GM18511 (cell line): ENCODE data around the gene LRR1.
"Not testable (repeated sequence)": the region's sequence is repeated elsewhere in the genome, so short reads cannot be mapped to it uniquely, and the experiment has no call there.

Source experiments
- ATAC-seq: cut with Tn5 transposase; IDR thresholded peaks from one replicate; pipeline ENCODE4 v1.9.1; 2021; ENCODE audit warnings: mild to moderate bottlenecking, moderate library complexity; ENCODE audit not compliant: unreplicated experiment

The LRR1 gene, protein sequence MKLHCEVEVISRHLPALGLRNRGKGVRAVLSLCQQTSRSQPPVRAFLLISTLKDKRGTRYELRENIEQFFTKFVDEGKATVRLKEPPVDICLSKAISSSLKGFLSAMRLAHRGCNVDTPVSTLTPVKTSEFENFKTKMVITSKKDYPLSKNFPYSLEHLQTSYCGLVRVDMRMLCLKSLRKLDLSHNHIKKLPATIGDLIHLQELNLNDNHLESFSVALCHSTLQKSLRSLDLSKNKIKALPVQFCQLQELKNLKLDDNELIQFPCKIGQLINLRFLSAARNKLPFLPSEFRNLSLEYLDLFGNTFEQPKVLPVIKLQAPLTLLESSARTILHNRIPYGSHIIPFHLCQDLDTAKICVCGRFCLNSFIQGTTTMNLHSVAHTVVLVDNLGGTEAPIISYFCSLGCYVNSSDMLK

DNA sequence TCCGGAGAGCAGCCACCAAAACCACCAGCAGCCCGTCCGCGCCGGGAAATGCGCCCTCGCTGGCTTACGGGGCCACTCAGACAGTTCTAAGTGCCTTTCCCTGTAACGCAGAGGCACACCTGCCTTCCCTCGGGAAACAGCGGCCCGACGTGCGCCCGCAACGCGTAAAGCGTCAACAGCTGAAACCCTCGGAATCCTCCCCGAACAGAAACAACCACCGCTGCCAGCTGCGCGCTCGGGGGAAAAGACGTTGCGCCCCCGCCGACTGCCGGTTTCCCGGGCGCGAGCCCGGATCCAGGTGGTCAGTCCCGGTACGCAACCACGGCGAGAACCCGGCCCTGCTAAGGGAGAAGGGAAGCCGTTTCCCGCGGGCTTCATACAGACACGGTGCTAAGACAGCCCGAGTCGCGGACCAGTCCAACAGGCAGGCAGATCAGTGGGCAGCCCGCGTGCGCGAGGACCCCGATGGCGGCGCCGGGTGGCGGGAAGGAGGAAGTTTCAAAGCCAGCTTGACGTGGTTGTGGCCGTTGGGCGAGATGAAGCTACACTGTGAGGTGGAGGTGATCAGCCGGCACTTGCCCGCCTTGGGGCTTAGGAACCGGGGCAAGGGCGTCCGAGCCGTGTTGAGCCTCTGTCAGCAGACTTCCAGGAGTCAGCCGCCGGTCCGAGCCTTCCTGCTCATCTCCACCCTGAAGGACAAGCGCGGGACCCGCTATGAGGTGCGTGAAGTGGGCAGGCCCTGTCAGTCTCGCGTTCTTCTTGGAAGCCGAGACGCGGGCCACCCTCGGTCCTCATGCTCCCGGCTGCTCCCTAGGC is at the start of gene LRR1:
Gene LRR1 (plus strand): TSS at position 456 of the 816 bp plus-strand sequence. CDS start 81 bp downstream, at position 537.
- peak; percentile 52 for ATAC-seq

DNA sequence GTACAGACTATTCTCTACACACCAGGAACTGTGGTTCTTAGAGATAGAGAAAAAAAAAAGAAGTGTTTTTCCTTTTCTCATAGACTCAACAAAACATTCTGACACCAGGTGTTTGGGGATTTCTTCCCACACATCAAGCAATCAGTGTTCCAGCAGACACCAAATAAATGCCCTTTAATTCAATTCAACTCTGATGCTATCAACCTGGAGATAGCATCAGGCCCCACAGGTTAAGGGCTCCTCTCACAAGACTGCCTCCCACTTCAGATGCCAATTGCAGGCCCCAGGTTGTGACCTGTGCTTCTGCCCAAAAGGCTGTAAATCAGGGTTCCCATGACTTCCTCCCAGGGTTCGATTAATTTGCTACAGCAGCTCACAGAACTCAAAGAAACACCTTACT is 49.3 kb upstream of the LRR1 start:
- no peak for ATAC-seq

DNA sequence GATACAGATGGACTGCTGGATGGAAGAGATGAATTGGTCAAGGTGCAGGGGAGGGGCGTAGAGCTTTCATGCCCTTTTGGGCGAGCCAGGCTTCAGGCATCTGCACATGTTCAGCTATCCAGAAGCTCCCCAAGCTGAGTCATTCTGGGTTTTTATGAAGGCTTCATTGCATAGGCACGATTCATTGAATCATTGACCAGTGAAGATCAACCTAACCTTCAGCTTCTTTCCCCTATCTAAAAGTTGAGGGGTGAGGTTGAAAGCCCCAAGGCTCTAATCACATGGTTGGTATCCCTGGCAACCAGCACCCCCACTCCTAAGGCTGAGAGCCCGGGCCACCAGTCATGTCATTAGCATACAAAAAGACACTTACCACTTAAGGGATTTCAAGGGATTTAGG is 48.9 kb upstream of the LRR1 start:
- no peak for ATAC-seq

DNA sequence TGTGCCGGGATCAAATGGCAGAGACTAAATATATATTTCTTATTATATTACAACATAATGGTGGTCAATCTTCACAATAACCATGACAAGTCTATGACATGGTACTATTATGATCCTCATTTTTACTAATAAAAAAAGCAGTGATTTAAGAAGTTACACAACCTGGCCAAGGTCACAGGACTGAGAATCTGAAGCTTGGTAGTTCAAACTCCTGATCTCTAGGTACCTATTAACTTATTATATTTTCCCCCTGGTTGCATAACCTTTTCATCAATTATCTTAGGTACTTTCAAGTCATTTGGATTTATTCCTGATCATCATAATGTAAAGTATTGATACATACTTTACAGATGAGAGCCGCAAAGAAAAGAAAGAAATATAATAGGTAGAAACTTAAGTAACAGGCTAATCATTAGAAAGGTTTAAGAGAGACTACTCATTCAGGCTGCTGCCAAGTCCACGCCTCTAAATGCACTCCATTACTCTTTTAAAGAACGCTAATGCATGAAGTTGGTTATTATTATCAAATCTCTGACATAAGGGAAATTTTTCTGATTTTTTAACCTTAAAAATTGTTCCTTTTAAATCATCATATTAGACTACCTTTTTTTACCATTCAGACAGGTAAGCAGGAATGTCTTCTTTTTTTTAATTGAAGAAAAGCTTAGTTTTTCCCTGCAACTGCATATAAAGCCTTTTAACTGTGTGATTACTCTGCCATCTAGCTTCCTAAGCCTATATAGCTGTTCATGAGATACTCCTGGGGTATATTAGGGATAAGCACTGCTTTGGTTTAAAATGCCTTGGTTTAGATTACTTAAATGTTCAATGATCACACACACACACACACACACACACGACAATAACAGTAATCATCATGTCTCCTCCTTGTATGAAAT is 48.2 kb upstream of the LRR1 start:
- ATAC-seq, result no peak

DNA sequence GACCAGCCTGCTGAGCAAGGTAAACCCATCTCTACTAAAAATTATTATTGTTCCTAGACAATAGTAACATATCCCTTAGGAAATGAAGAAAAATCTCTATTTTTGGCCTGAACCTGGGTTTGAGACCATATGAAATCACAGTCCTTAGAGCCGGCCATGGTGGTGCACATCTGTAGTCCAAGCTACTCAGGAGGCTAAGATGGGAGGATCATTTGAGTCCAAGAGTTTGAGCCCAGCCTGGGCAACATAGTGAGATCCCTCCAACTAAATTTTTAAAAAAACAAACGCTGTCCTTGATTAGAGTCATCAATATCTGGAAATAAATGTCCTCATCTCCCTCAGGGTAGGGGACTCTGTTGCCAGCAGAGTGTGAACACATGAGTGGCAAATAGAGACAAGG is 47.2 kb upstream of the LRR1 start:
- no peak for ATAC-seq

DNA sequence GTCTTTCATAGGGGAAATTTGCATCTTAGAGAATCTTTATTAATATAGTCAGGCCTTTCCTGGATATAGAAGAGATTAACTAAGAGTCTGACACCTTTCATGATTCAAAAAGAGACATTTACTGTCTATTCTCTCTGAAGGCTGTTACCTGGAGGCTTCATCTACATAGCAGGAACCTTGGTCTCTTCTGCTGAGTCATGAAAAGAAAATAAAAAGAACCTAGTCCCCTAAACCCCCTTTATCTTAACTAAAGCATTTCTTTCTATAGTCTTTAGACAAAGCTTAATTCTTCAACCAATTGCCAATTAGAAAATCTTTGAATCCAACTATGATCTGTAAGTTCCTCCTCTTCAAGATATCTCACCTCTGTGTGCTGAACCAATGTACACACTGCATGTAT is 45.6 kb upstream of the LRR1 start:
- no peak for ATAC-seq

DNA sequence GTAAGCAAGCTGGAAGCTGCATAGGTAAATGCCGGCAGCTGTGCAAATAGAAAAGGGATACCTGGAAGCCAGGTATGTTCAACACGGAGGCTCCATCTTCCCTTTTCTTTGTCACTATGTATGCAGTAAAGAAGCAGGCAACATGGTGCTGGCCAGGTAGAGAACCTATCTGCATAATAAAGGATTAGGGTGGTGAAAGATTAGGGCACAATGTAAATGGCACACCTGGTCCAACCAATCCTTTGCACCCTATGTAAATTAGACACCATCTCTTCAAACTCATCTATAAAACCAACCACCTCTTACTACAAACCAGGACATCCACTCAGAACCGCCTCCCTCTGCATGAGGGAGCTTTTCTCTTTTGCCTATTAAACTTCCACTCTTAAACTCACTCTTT is 44.8 kb upstream of the LRR1 start:
- no peak for ATAC-seq

DNA sequence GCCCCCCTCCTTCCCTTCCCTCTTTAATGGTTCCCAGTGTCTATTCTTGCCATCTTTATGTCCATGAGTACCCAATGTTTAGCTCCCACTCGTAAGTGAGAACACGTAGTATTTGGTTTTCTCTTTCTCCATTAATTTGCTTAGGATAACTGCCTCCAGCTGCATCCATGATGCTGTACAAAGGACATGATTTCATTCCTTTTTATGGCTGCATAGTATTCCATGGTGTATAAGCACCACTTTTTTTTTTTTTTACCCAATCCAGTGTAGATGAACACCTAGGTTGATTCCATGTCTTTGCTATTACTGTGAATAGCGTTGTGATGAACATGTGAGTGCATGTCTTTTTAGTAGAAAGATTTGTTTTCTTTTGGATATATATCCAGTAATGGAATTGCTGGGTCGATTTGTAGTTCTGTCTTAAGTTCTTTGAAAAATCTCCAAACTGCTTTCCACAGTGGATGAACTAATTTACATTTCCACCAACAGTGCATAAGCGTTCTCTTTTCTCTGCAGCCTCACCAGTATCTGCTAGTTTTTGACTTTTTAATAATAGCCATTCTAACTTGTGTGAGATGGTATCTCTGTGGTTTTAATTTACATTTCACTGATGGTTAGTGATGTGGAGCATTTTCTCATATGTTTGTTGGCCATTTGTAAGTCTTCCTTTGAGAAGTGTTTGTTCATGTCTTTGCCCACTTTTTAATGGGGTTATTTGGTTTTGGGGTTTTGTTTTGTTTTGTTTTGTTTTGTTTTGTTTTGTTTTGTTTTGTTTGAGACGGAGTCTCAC is 38.6 kb upstream of the LRR1 start:
- ATAC-seq, result no peak

DNA sequence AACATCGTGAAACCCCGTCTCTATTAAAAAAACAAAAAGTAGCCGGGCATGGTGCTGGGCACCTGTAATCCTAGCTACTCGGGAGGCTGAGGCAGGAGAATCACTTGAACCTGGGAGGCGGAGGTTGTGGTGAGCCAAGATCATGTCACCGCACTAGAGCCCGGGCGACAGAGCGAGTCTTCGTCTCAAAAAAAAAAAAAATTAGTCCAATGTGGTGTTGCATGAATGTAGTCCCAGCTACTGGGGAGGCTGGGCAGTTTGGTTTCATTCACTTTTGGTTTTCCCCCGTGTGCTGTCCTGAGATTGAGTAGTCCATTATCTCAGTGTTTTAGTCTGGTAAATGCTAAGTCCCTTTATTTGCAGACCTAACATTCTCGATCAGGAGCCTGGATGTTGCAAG is 32.0 kb upstream of the LRR1 start:
- no peak for ATAC-seq

DNA sequence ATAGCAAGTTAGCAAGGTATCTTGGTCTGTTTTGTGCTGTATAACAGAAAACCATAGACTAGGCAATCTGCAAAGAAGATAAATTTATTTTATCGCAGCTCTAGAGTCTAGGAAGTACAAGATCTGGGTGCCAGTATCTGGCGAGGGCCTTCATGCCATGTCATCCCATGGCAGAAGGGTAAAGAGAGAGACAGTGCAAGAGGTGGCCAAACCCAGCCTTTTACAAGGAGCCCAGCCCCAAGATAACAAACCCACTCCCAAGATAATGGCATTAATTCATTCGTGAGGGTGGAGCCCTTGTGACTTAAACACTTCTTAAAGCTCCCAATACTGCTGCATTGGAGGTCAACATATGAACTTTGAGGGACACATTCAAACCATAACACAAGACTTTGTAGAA is 29.5 kb upstream of the LRR1 start:
- ATAC-seq, result no peak

DNA sequence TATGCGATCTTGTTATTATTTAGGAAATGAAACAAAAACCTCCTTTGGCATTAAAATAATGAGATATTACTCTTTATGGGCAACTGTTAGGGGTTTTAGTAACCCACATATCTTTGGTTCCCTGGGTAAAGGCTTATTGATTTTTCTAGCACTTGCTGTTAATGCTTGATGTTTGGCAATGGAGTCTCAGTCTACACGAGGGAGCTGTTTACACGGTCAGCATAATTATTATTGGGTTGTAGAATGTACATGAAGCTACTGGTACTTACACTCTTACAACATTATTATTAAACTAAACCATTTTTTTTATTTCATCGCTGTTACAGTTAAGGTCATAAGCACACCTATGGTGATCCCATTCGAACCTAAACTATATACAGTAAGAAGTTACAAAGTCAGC is 24.7 kb upstream of the LRR1 start:
- no peak for ATAC-seq

DNA sequence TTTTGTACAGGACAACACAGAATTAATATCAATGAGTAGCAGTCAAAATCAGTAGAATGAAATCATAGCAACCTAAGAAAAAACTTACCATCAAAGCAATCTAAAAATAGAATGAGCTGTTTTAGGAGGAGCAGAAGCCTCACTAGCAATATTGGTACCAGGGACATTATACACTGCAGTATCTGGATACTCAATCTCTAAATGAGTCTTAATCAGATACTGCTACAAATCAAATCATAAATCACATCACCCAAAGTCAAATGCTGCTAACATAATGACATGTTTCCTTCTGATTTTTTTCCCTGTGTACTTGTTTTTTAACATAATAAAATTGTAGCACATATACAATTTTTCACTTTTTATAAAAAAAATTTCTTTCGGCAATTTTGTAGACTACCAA is 20.6 kb upstream of the LRR1 start:
- no peak for ATAC-seq

DNA sequence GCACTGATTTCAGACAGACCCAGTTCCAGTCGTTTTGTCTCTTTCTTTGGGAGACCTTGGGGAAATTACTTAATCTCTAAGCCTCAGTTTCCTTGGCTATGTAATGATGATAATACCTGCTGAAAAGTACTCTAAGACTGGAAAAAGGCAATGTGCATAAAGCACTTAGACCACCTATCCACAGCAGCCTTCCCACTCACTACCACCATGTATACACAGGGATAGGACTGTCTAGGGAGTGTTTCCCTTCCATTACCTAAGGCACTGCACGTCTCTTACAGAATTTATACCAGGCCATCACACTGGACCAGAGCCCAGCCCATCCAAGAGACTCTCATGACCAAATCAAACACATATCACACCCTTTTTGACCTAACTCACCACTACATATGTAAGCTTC is 18.9 kb upstream of the LRR1 start:
- ATAC-seq, result no peak

DNA sequence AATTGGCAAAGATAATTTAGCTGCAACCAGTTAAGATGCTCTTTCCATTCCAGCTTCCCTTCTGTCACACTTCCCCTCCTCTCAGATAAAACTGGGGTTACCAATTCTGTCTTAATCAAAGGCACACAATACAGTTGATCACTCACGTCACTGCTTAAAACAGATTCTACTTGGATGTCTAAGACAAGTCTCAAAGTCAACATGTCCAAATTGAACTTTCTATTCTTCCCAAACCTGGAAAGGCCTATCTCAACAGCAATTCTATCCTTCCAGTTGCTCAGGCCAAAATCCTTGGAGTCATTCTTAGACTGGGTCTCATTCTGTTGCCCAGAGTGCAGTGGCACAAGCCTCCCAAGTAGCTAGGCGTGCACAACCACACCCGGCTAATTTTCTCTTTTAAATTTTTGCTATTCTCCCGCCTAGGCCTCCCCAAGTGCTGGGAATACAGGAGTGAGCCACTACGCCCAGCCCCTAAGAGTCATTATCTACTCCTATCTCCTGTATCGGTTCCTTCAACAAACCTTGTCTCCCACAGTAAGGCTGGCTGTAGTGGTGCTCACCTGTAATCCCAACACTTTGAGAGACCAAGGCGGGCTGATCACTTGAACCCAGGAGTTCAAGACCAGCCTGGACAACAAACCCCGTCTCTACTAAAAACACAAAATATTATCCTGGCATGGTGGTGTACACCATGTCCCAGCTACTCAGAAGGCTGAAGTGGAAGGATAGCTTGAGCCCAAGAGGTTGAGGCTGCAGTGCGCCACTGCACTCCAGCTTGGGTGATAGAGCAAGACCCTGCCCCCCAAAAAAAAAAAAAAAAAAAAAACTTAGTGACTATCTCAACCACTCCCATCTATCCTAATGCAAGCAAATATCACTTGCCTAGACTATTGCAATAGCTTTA is 17.3 kb upstream of the LRR1 start:
- no peak for ATAC-seq

DNA sequence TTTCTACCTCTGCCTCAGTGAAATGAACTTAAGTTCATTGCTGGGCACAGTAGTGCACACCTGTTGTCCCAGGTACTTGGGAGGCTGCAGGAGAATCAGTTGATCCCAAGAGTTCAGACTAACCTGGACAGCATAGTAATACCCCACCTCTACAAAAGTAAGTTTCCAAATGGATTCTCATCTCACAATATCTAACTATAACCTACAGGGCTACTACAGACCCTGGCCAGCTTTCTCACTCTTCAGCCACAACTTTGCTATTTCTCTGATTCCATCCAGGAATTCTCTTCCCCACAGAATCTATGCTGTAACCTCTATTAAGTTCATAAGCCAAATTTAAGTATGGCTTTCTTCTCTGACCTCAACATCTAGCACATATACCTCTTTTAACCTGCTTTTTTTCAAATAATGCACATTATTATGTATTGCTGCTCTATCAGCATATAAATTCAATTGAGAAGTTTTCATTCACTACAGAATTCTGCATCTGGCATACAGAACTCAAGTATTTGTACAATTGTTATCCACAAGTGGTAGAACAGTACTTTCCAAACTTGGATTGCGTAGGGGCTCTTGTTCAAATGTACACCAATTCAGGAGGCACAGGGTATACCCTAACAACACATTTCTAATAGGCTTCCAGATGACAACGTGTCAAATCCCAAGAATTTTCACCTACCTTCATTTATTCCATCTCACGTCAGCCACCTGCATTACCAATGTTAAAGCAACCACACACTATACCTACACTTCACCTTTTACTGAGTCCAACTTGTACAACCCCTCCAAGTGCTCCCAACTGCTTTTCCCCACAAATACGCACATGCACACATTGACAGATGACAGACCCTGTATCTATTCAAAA is 16.4 kb upstream of the LRR1 start:
- no peak for ATAC-seq

DNA sequence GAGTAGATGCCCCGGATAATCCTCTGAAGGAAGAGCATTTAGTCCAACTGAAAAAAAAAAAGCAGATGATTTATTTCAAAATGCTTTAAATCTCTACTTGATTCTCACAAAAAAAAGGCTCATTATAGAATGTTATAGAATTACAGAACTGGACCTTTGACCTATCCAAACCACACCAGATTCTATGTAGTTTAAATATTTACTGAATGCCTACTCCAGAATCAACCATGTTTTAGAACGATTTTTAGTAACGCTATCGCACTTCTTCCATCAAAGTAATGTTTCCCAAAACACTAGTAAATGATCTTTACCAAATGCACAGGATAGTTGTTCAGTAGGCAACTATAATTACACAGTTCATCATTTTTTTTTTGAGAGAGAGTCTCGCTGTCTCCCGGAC is 15.1 kb upstream of the LRR1 start:
- no peak for ATAC-seq

DNA sequence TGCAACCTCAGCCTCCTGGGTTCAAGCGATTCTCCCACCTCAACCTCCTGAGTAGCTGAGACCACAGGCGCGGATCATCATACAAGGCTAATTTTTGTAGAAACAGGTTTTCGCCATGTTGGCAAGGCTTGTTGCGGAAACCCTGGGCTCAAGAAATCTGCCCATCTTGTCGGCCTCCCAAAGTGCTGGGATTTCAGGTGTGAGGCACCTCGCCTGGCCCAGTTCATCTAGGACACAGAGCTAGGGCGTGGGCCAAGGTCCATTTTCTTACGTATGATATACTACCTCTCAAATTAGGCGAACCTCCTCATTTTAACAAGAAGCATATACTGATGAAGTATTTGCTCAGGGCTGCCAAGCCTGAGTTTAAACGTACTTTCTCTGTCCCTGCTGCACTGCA is 14.7 kb upstream of the LRR1 start:
- ATAC-seq, result no peak

DNA sequence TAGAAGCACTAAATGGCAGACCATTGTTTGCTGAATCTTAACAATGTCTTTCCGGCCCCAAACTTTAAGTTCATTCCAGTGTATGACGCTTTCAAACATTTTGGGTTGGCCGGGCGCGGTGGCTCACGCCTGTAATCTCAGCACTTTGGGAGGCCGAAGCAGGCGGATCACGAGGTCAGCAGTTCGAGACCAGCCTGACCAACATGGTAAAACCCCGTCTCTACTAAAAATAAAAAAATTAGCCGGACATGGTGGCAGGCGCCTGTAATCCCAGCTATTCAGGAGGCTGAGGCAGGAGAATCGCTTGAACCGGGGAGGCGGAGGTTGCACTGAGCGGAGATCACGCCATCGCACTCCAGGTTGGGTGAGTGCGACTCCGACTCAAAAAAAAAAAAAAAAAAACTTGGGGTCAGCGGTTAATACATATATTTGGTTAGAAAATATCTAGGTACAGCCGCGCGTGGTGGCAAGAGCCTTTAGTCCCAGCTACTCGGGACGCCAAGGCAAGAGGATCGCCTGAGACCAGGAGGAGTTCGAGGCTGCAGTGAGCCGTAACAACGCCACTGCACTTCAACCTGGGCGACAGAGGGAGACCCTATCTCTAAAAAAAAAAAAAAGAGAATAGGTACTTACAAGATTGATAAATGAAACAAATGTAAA is 13.6 kb upstream of the LRR1 start:
- ATAC-seq, result not testable (repeated sequence)
